Liver (tissue), 9 donors: Measurements from ENCODE around the gene GLT6D1. TPM values are rescaled to one million over a fixed set of nuclear protein-coding genes. Genes with fewer than 3 reads are reported as not detected.

ENCODE experiments used
- DNase-seq: peaks from one replicate; pipeline ENCODE4 v3.0.0-alpha.2; 2017; ENCODE audit warnings: low spot score
- H3K27ac ChIP-seq, 2 donors: one replicate each; pipeline ENCODE4 v1.7.0; 2013; ENCODE audit warnings: inconsistent platforms in 2 of 2, low read length in 2 of 2, control low read depth in 1 of 2, low read depth in 1 of 2, mild to moderate bottlenecking in 1 of 2
- H3K27me3 ChIP-seq, 4 donors: one replicate each; pipeline versions ENCODE4 v1.6.1 to v1.7.0; 2013; ENCODE audit warnings: low read length in 3 of 4, inconsistent platforms in 1 of 4, mild to moderate bottlenecking in 1 of 4, moderate library complexity in 1 of 4; ENCODE audit not compliant: control insufficient read depth in 4 of 4, insufficient read depth in 4 of 4
- H3K36me3 ChIP-seq, 4 donors: one replicate each; pipeline versions ENCODE4 v1.6.1 to v1.7.0; 2013; ENCODE audit warnings: low read length in 3 of 4, mild to moderate bottlenecking in 3 of 4, low read depth in 1 of 4, moderate library complexity in 1 of 4; ENCODE audit not compliant: control insufficient read depth in 4 of 4, insufficient read depth in 3 of 4
- H3K4me1 ChIP-seq, 4 donors: one replicate each; pipeline versions ENCODE4 v1.6.1 to v1.7.0; 2013; ENCODE audit warnings: low read length in 3 of 4, mild to moderate bottlenecking in 3 of 4, moderate library complexity in 1 of 4; ENCODE audit not compliant: control insufficient read depth in 4 of 4, insufficient read depth in 4 of 4
- H3K4me3 ChIP-seq, 3 donors: one replicate each; pipeline versions ENCODE4 v1.6.1 to v1.7.0; 2013; ENCODE audit warnings: low read length in 3 of 3, control low read depth in 1 of 3, low read depth in 1 of 3, mild to moderate bottlenecking in 1 of 3
- H3K9ac ChIP-seq, 2 donors: one replicate each; pipeline ENCODE4 v1.7.0; 2013; ENCODE audit warnings: low read length in 2 of 2, mild to moderate bottlenecking in 2 of 2, moderate library complexity in 2 of 2, control low read depth in 1 of 2, low read depth in 1 of 2
- H3K9me3 ChIP-seq, 4 donors: one replicate each; pipeline versions ENCODE4 v1.6.1 to v1.7.0; 2013; ENCODE audit warnings: low read length in 3 of 4; ENCODE audit not compliant: control insufficient read depth in 4 of 4
- ATF3 ChIP-seq: IDR thresholded peaks from 2 replicates; pipeline ENCODE4 v1.6.1; 2016; ENCODE audit warnings: antibody characterized with exemption
- CTCF ChIP-seq: fragments of 150-350 bp; IDR thresholded peaks from 2 replicates; pipeline ENCODE4 v1.5.1; 2017; ENCODE audit warnings: improper control_type of control experiment, low read depth, low read length; ENCODE audit not compliant: missing input control
- EGR1 ChIP-seq, 2 donors: IDR thresholded peaks; 2 replicates each; pipeline ENCODE4 v1.6.1; 2016 to 2018; ENCODE audit warnings: antibody characterized with exemption in 2 of 2, low read depth in 2 of 2
- FOXA1 ChIP-seq: IDR thresholded peaks from 2 replicates; pipeline ENCODE4 v1.6.1; 2016; ENCODE audit warnings: antibody characterized with exemption
- FOXA2 ChIP-seq: IDR thresholded peaks from 2 replicates; pipeline ENCODE4 v1.6.1; 2016; ENCODE audit warnings: antibody characterized with exemption
- HNF4A ChIP-seq, 2 donors: conservative IDR thresholded peaks; 2 replicates each; pipeline ENCODE4 v1.6.1; 2016; ENCODE audit warnings: antibody characterized with exemption in 2 of 2, mild to moderate bottlenecking in 2 of 2
- HNF4G ChIP-seq: IDR thresholded peaks from 2 replicates; pipeline ENCODE4 v1.6.1; 2016; ENCODE audit warnings: antibody characterized with exemption
- JUND ChIP-seq, 2 donors: IDR thresholded peaks; 2 replicates each; pipeline ENCODE4 v1.6.1; 2016; ENCODE audit warnings: antibody characterized with exemption in 2 of 2
- MAX ChIP-seq: IDR thresholded peaks from 2 replicates; pipeline ENCODE4 v1.6.1; 2016; ENCODE audit warnings: antibody characterized with exemption
- NR2F2 ChIP-seq: IDR thresholded peaks from 2 replicates; pipeline ENCODE4 v1.6.1; 2016; ENCODE audit warnings: antibody characterized with exemption
- RAD21 ChIP-seq, 2 donors: IDR thresholded peaks; 2 replicates each; pipeline ENCODE4 v1.6.1; 2016; ENCODE audit warnings: antibody characterized with exemption in 2 of 2, mild to moderate bottlenecking in 2 of 2
- REST ChIP-seq: IDR thresholded peaks from 2 replicates; pipeline ENCODE4 v1.6.1; 2016; ENCODE audit warnings: antibody characterized with exemption, mild to moderate bottlenecking
- RXRA ChIP-seq, 2 donors: IDR thresholded peaks; 2 replicates each; pipeline ENCODE4 v1.6.1; 2017 to 2018; ENCODE audit warnings: antibody characterized with exemption in 2 of 2, mild to moderate bottlenecking in 1 of 2
- SP1 ChIP-seq: IDR thresholded peaks from 2 replicates; pipeline ENCODE4 v1.6.1; 2018; ENCODE audit warnings: antibody characterized with exemption, mild to moderate bottlenecking
- TAF1 ChIP-seq: conservative IDR thresholded peaks from 2 replicates; pipeline ENCODE4 v1.6.1; 2016; ENCODE audit warnings: antibody characterized with exemption, mild to moderate bottlenecking
- YY1 ChIP-seq: IDR thresholded peaks from 2 replicates; pipeline ENCODE4 v1.6.1; 2016; ENCODE audit warnings: antibody characterized with exemption, mild to moderate bottlenecking
- ZBTB33 ChIP-seq: IDR thresholded peaks from 2 replicates; pipeline ENCODE4 v1.6.1; 2016; ENCODE audit warnings: antibody characterized with exemption
- WGBS: extraction: QIAGEN DNeasy Blood & Tissue Kit; methylation state at CpG from one replicate; pipeline ENCODE4 v1.1.7; 2013; 5-methylcytosine and 5-hydroxymethylcytosine counted together
- polyA plus RNA-seq, 2 donors: library from polyadenylated mRNA; stranded (reverse) in 1 of 2; unstranded in 1 of 2; fragments of 200-250 nt in 1 of 2; fragments of >200 nt in 1 of 2; fragmentation: Nextera tagmentation in 1 of 2; extraction: Ambion mirVana in 1 of 2; gene quantifications; one replicate each; pipeline versions ENCODE4 v1.2.1 to v1.2.3, GENCODE V29; 2013 to 2015
- total RNA-seq, 2 donors: library from RNA; depleted of rRNA; stranded (reverse); fragments of >200 nt; gene quantifications; one replicate each; pipeline ENCODE4 v1.2.3, GENCODE V29; 2014
- donor health status: healthy.
- donor health status: healthy.
- donor health status: healthy.
- donor health status: healthy.
- donor health status: healthy.

GLT6D1 gene
- total and polyA plus RNA-seq, 4 donors = not detected

- Histone ChIP-seq H3K27ac (no peak overlapping the region), H3K9me3 (no peaks in the 10 kb centered on the region), H3K36me3 (no peaks in the 10 kb centered on the region), H3K4me3 (no peak overlapping the region), H3K27me3 (peaks cover 0 to 3% (median 0%) of the 10 kb centered on the region in 4 donors), H3K4me1 (no peaks in the 10 kb centered on the region), H3K9ac (no peak overlapping the region)
- WGBS = 81% methylated on average over 13 of the region's 13 CpGs
- no peak for DNase-seq
- no peak for TF ChIP-seq FOXA2
- no peak for TF ChIP-seq ATF3
- TF ChIP-seq YY1 = no peak
- no peak for TF ChIP-seq HNF4G
- TF ChIP-seq RXRA (IDR thresholded peaks at IDR 0.05) = no peak
- no peak for TF ChIP-seq NR2F2
- no peak for TF ChIP-seq CTCF
- TF ChIP-seq FOXA1 = no peak
- TF ChIP-seq EGR1 (IDR thresholded peaks at IDR 0.05; ENCODE audit: low read depth in 2 of 2) = no peak
- TF ChIP-seq ZBTB33 = no peak
- no peak for TF ChIP-seq MAX
- no peak for TF ChIP-seq TAF1
- no peak for TF ChIP-seq HNF4A (conservative IDR thresholded peaks at IDR 0.05)
- TF ChIP-seq RAD21 (IDR thresholded peaks at IDR 0.05) = no peak
Measured at GRCh38 chr9:135610290-135611141, 28.8 kb downstream of the GLT6D1 start.

- no peaks in the 10 kb centered on the region for H3K36me3 ChIP-seq
- H3K27me3 ChIP-seq = peaks cover 0 to 3% (median 0%) of the 10 kb centered on the region in 4 donors
- no peaks in the 10 kb centered on the region for H3K9me3 ChIP-seq
- WGBS = 84% methylated on average over 17 of the region's 17 CpGs
- H3K4me1 ChIP-seq = no peaks in the 10 kb centered on the region
- no peak overlapping the region for H3K27ac ChIP-seq
- H3K4me3 ChIP-seq = no peak overlapping the region
- no peak overlapping the region for H3K9ac ChIP-seq
- no peak for DNase-seq
- no peak for TF ChIP-seq HNF4A (conservative IDR thresholded peaks at IDR 0.05)
- TF ChIP-seq FOXA1 = no peak
- no peak for TF ChIP-seq RXRA (IDR thresholded peaks at IDR 0.05)
- no peak for TF ChIP-seq ATF3
- no peak for TF ChIP-seq MAX
- no peak for TF ChIP-seq YY1
- no peak for TF ChIP-seq HNF4G
- TF ChIP-seq SP1 = no peak
- no peak for TF ChIP-seq TAF1
- TF ChIP-seq NR2F2 = no peak
- no peak for TF ChIP-seq RAD21 (IDR thresholded peaks at IDR 0.05)
- no peak for TF ChIP-seq REST
- no peak for TF ChIP-seq FOXA2
- TF ChIP-seq ZBTB33 = no peak
- no peak for TF ChIP-seq EGR1 (IDR thresholded peaks at IDR 0.05; ENCODE audit: low read depth in 2 of 2)
- TF ChIP-seq JUND (IDR thresholded peaks at IDR 0.05) = no peak
Measured at GRCh38 chr9:135609366-135609955, 29.9 kb downstream of the GLT6D1 start.
